HCT116 (cell line): ENCODE measurements around the gene DPH2. TPM values are rescaled to one million over a fixed set of nuclear protein-coding genes. Genes with fewer than 3 reads are reported as not detected.

Experiments used
- ATAC-seq: fragments of 200-7000 bp; cut with Tn5 transposase; 2 replicates; pipeline ENCODE4 v1.9.1; 2020; ENCODE audit warnings: mild to moderate bottlenecking, moderate library complexity
- BruUV-seq: library from RNA; stranded (reverse); fragments of 400-500 nt; replicated peaks from 2 replicates; lab custom pipeline; 2021; lab: Mats Ljungman, UMichigan
- CTCF ChIA-PET: fragments of 300-600 bp; sonication (Branson Sonifier 250); formaldehyde crosslinking; loops from one replicate; lab custom pipeline; 2021; ENCODE audit warnings: antibody characterized with exemption; lab: Charles Lee
- POLR2A ChIA-PET: fragments of 300-600, 350-600 bp; sonication (Branson Sonifier 250); formaldehyde crosslinking; loops from one replicate; lab custom pipeline; 2021; ENCODE audit warnings: antibody characterized with exemption; lab: Charles Lee
- RAD21 ChIA-PET, 2 experiments: fragments of 300-600 bp; sonication (Branson Sonifier 250); formaldehyde crosslinking; loops; one replicate each; lab custom pipeline; 2023; ENCODE audit warnings: low total read pairs in 2 of 2; ENCODE audit not compliant: uncharacterized antibody in 2 of 2, unreplicated experiment in 2 of 2, low non-redundant PET in 1 of 2; lab: Charles Lee
- DNase-seq: peaks from one replicate; pipeline ENCODE4 v3.0.0-alpha.2; 2010; ENCODE audit warnings: low read depth, low spot score
- H2AFZ ChIP-seq: fragments of 200-600 bp; shearing (Covaris generic), sonication (generic); 2 replicates; pipeline ENCODE4 v1.6.1; 2017; ENCODE audit warnings: low read depth, mixed run types, mixed read lengths, antibody characterized with exemption, low read length; ENCODE audit not compliant: poor library complexity, severe bottlenecking
- H3K27ac ChIP-seq: 2 replicates; pipeline ENCODE4 v1.5.1; 2012; ENCODE audit warnings: low read depth, low read length
- H3K27me3 ChIP-seq: fragments of 200-600 bp; sonication (generic); 2 replicates; pipeline ENCODE4 v1.6.1; 2016; ENCODE audit warnings: mixed run types, low read length, mixed read lengths; ENCODE audit not compliant: insufficient read depth
- H3K36me3 ChIP-seq, 2 experiments: fragments of 200-500 bp in 1 of 2; fragments of 200-600 bp in 1 of 2; sonication (Bioruptor generic) in 1 of 2; sonication (generic) in 1 of 2; 2 replicates each; pipeline versions ENCODE4 v1.5.1 to v1.6.1; 2014 to 2016; ENCODE audit warnings: low read length in 2 of 2, inconsistent platforms in 1 of 2, mixed read lengths in 1 of 2, mixed run types in 1 of 2; ENCODE audit not compliant: insufficient read depth in 2 of 2, control insufficient read depth in 1 of 2
- H3K4me1 ChIP-seq, 2 experiments: fragments of 200-600 bp in 1 of 2; sonication (generic) in 1 of 2; 2 replicates each; pipeline versions ENCODE4 v1.5.1 to v1.6.1; 2012 to 2017; ENCODE audit warnings: low read length in 2 of 2, inconsistent platforms in 1 of 2, mild to moderate bottlenecking in 1 of 2, mixed read lengths in 1 of 2, mixed run types in 1 of 2, moderate library complexity in 1 of 2; ENCODE audit not compliant: insufficient read depth in 2 of 2, control insufficient read depth in 1 of 2
- H3K4me2 ChIP-seq: fragments of 200-600 bp; sonication (generic); 2 replicates; pipeline ENCODE4 v1.6.1; 2017; ENCODE audit warnings: mixed run types, low read length, mixed read lengths
- H3K4me3 ChIP-seq, 2 experiments: fragments of 200-600 bp in 1 of 2; sonication (generic) in 1 of 2; replicated peaks in 1 of 2; 2 replicates each; pipeline ENCODE4 v1.5.1; 2011 to 2016; ENCODE audit warnings: low read length in 2 of 2, control low read depth in 1 of 2, low read depth in 1 of 2, mild to moderate bottlenecking in 1 of 2, mixed read lengths in 1 of 2, mixed run types in 1 of 2
- H3K79me2 ChIP-seq: fragments of 200-600 bp; sonication (generic); 2 replicates; pipeline ENCODE4 v1.6.1; 2017; ENCODE audit warnings: mild to moderate bottlenecking, mixed run types, low read length, moderate library complexity, mixed read lengths; ENCODE audit not compliant: insufficient read depth
- H3K9ac ChIP-seq: fragments of 200-600 bp; sonication (generic); 2 replicates; pipeline ENCODE4 v1.6.1; 2016; ENCODE audit warnings: low read length, mixed read lengths
- H3K9me2 ChIP-seq: fragments of 200-600 bp; sonication (generic), shearing (Covaris generic); 2 replicates; pipeline ENCODE4 v1.6.1; 2017; ENCODE audit warnings: mixed run types, mild to moderate bottlenecking, moderate library complexity; ENCODE audit not compliant: insufficient read depth
- H3K9me3 ChIP-seq, 2 experiments: fragments of 200-500 bp in 1 of 2; fragments of 200-600 bp in 1 of 2; sonication (Bioruptor generic) in 1 of 2; sonication (generic) in 1 of 2; 2 replicates each; pipeline ENCODE4 v1.6.1; 2014 to 2017; ENCODE audit warnings: low read length in 2 of 2, mixed read lengths in 2 of 2, inconsistent platforms in 1 of 2, low read depth in 1 of 2, mild to moderate bottlenecking in 1 of 2, mixed run types in 1 of 2, moderate library complexity in 1 of 2; ENCODE audit not compliant: control insufficient read depth in 1 of 2, insufficient read depth in 1 of 2
- H4K20me1 ChIP-seq: fragments of 200-600 bp; sonication (generic), shearing (Covaris generic); 2 replicates; pipeline ENCODE4 v1.6.1; 2017; ENCODE audit warnings: mixed run types, mild to moderate bottlenecking, moderate library complexity; ENCODE audit not compliant: insufficient read depth
- ATF3 ChIP-seq: IDR thresholded peaks from 2 replicates; pipeline ENCODE4 v1.6.1; 2012
- CEBPB ChIP-seq: IDR thresholded peaks from 2 replicates; pipeline ENCODE4 v1.6.1; 2012; ENCODE audit warnings: low read depth
- EGR1 ChIP-seq: IDR thresholded peaks from 2 replicates; pipeline ENCODE4 v1.6.1; 2012; ENCODE audit warnings: low read depth
- EZH2phosphoT487 ChIP-seq: fragments of 200-600 bp; IDR thresholded peaks from 2 replicates; pipeline ENCODE4 v1.6.1; 2018; ENCODE audit warnings: antibody characterized with exemption, borderline replicate concordance
- FOSL1 ChIP-seq: IDR thresholded peaks from 2 replicates; pipeline ENCODE4 v1.6.1; 2012; ENCODE audit warnings: low read depth
- JUND ChIP-seq: IDR thresholded peaks from 2 replicates; pipeline ENCODE4 v1.6.1; 2012
- POLR2A ChIP-seq: IDR thresholded peaks from 2 replicates; pipeline ENCODE4 v1.7.0; 2011; ENCODE audit warnings: borderline replicate concordance; ENCODE audit not compliant: insufficient read depth, insufficient read length; ENCODE audit errors: extremely low read depth
- RAD21 ChIP-seq: IDR thresholded peaks from 2 replicates; pipeline ENCODE4 v1.6.1; 2012; ENCODE audit warnings: low read depth, mild to moderate bottlenecking
- REST ChIP-seq: IDR thresholded peaks from 2 replicates; pipeline ENCODE4 v1.6.1; 2012; ENCODE audit warnings: low read depth
- SP1 ChIP-seq: IDR thresholded peaks from 2 replicates; pipeline ENCODE4 v1.6.1; 2012; ENCODE audit warnings: low read depth
- SRF ChIP-seq: IDR thresholded peaks from 2 replicates; pipeline ENCODE4 v1.6.1; 2012; ENCODE audit warnings: low read depth
- ZFX ChIP-seq: fragments of 450-650 bp; IDR thresholded peaks from 2 replicates; pipeline ENCODE4 v1.6.1; 2017
- ZNF274 ChIP-seq: fragments of 200-500 bp; sonication (Bioruptor generic); IDR thresholded peaks from 2 replicates; pipeline ENCODE4 v1.6.1; 2014; ENCODE audit warnings: mild to moderate bottlenecking, low read depth, low read length, inconsistent platforms
- intact Hi-C: fragments of 100-400 bp; cut with micrococcal nuclease; formaldehyde crosslinking; loops from 2 replicates; pipeline ENCODE4 v1.10.0; 2022
- total RNA-seq: library from RNA; stranded (reverse); gene quantifications from one replicate; pipeline ENCODE4 v1.2.1, GENCODE V29; 2021; ENCODE audit not compliant: unreplicated experiment
- TF ChIP-seq, protein P1 (sequence below): IDR thresholded peaks from 2 replicates; pipeline ENCODE4 v1.6.1; 2012

DPH2 gene
- total RNA-seq, 1 experiment from 2014 or later: 53.2 TPM

- Histone ChIP-seq H3K4me2 (no peak overlapping the region), H3K9me2 (no peaks in the 10 kb centered on the region), H3K4me3 (no peak overlapping the region), H3K27me3 (no peaks in the 10 kb centered on the region), H4K20me1 (no peaks in the 10 kb centered on the region), H3K36me3 (peaks cover 8 to 54% of the 10 kb centered on the region in 2 experiments; a peak in 2 of 4 replicates), H3K27ac (no peak overlapping the region), H2AFZ (no peak overlapping the region), H3K9me3 (no peaks in the 10 kb centered on the region), H3K4me1 (peaks cover 7 to 28% of the 10 kb centered on the region in 2 experiments; a peak in 3 of 4 replicates), H3K9ac (no peak overlapping the region), H3K79me2 (peaks cover 57% of the 10 kb centered on the region)
- intact Hi-C loops: no loop called here
- ATAC-seq: no peak
- RAD21 ChIA-PET: no interaction called here
- no peak for DNase-seq
- POLR2A ChIA-PET: no interaction called here
- TF ChIP-seq EZH2phosphoT487: no peak
- TF ChIP-seq, protein P1, sequence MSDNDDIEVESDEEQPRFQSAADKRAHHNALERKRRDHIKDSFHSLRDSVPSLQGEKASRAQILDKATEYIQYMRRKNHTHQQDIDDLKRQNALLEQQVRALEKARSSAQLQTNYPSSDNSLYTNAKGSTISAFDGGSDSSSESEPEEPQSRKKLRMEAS: no peak
- TF ChIP-seq JUND: no peak
- no peak for TF ChIP-seq SRF
- TF ChIP-seq POLR2A: no peak
- no peak for TF ChIP-seq ATF3
- no peak for TF ChIP-seq RAD21
- TF ChIP-seq ZNF274: no peak
- TF ChIP-seq SP1: no peak
- no peak for TF ChIP-seq CEBPB
- no peak for TF ChIP-seq EGR1
- TF ChIP-seq REST: no peak
- no peak for TF ChIP-seq FOSL1
- TF ChIP-seq ZFX: no peak
- CTCF ChIA-PET: no interaction called here
- no TSS peak for BruUV-seq
Measured at GRCh38 chr1:43982241-43982640, 12.4 kb downstream of the DPH2 start.
